ENCODE data around the gene TRPM3.
"Not testable (repeated sequence)": the region's sequence is repeated elsewhere in the genome, so short reads cannot be mapped to it uniquely, and the experiment has no call there.

Gene TRPM3

GRCh38 chr9:70724794-70725193, 396.6 kb downstream of the TRPM3 start:
- not testable (repeated sequence) for DNase-seq

GRCh38 chr9:70724025-70724424, 397.4 kb downstream of the TRPM3 start:
- DNase-seq: not testable (repeated sequence)

GRCh38 chr9:70706797-70707196, 414.6 kb downstream of the TRPM3 start:
- DNase-seq: not testable (repeated sequence)

GRCh38 chr9:70701163-70701562, 420.3 kb downstream of the TRPM3 start:
- no peak for DNase-seq

- DNase-seq: no peak
Measured at GRCh38 chr9:70696694-70697335, 424.6 kb downstream of the TRPM3 start.

- DNase-seq: no peak
Measured at GRCh38 chr9:70694758-70695157, 426.7 kb downstream of the TRPM3 start.

- DNase-seq: no peak
Measured at GRCh38 chr9:70693186-70693585, 428.2 kb downstream of the TRPM3 start.

GRCh38 chr9:70692431-70692830, 429.0 kb downstream of the TRPM3 start:
- DNase-seq: no peak

GRCh38 chr9:70688704-70689103, 432.7 kb downstream of the TRPM3 start:
- DNase-seq: no peak

GRCh38 chr9:70683841-70684240, 437.6 kb downstream of the TRPM3 start:
- no peak for DNase-seq

- DNase-seq: no peak
Measured at GRCh38 chr9:70682298-70682697, 439.1 kb downstream of the TRPM3 start.

GRCh38 chr9:70679845-70680244, 441.6 kb downstream of the TRPM3 start:
- DNase-seq: no peak

GRCh38 chr9:70678153-70678552, 443.3 kb downstream of the TRPM3 start:
- no peak for DNase-seq

- DNase-seq: no peak
Measured at GRCh38 chr9:70677055-70677735, 444.2 kb downstream of the TRPM3 start.

- DNase-seq: no peak
Measured at GRCh38 chr9:70675868-70676370, 445.5 kb downstream of the TRPM3 start.

- no peak for DNase-seq
Measured at GRCh38 chr9:70673844-70674243, 447.6 kb downstream of the TRPM3 start.

- DNase-seq: no peak
Measured at GRCh38 chr9:70672161-70672649, 449.2 kb downstream of the TRPM3 start.

GRCh38 chr9:70668751-70669150, 452.7 kb downstream of the TRPM3 start:
- DNase-seq: no peak

GRCh38 chr9:70658765-70659164, 462.7 kb downstream of the TRPM3 start:
- DNase-seq: no peak

- DNase-seq: no peak
Measured at GRCh38 chr9:70656281-70656680, 465.1 kb downstream of the TRPM3 start.

GRCh38 chr9:70654144-70654543, 467.3 kb downstream of the TRPM3 start:
- no peak for DNase-seq

- not testable (repeated sequence) for DNase-seq
Measured at GRCh38 chr9:70644627-70645026, 476.8 kb downstream of the TRPM3 start.

GRCh38 chr9:70642341-70642740, 479.1 kb downstream of the TRPM3 start:
- DNase-seq: no peak

- no peak for DNase-seq
Measured at GRCh38 chr9:70641631-70642030, 479.8 kb downstream of the TRPM3 start.
